H9 (cell line): ENCODE data around the gene SLC16A10. TPM values are rescaled to one million over a fixed set of nuclear protein-coding genes. Genes with fewer than 3 reads are reported as not detected.

Source experiments
- DNase-seq: peaks from one replicate; pipeline ENCODE4 v3.0.0-alpha.2; 2017
- H2AFZ ChIP-seq: one replicate; pipeline ENCODE4 v1.6.1; 2013; ENCODE audit warnings: mild to moderate bottlenecking, low read length, control low read depth, moderate library complexity
- H2AK5ac ChIP-seq: 2 replicates; pipeline ENCODE4 v1.6.1; 2013; ENCODE audit warnings: low read length, control low read depth, mixed read lengths; ENCODE audit not compliant: insufficient read length
- H2BK120ac ChIP-seq: one replicate; pipeline ENCODE4 v1.6.1; 2013; ENCODE audit warnings: low read depth, mild to moderate bottlenecking, low read length, control low read depth, inconsistent platforms; ENCODE audit not compliant: poor library complexity, severe bottlenecking
- H2BK12ac ChIP-seq: 2 replicates; pipeline ENCODE4 v1.6.1; 2013; ENCODE audit warnings: low read length, control low read depth, mixed read lengths, low read depth; ENCODE audit not compliant: insufficient read length
- H2BK15ac ChIP-seq: 2 replicates; pipeline ENCODE4 v1.6.1; 2013; ENCODE audit warnings: low read depth, low read length, control low read depth
- H2BK20ac ChIP-seq: one replicate; pipeline ENCODE4 v1.6.1; 2013; ENCODE audit warnings: low read depth, mild to moderate bottlenecking, low read length, control low read depth, inconsistent platforms; ENCODE audit not compliant: poor library complexity, severe bottlenecking
- H2BK5ac ChIP-seq: 2 replicates; pipeline ENCODE4 v1.6.1; 2013; ENCODE audit warnings: low read length, control low read depth, mixed read lengths; ENCODE audit not compliant: insufficient read length
- H3K14ac ChIP-seq: 2 replicates; pipeline ENCODE4 v1.6.1; 2013; ENCODE audit warnings: low read length, control low read depth; ENCODE audit not compliant: insufficient read depth
- H3K18ac ChIP-seq: 2 replicates; pipeline ENCODE4 v1.6.1; 2013; ENCODE audit warnings: low read depth, mild to moderate bottlenecking, mixed read lengths, low read length, control low read depth; ENCODE audit not compliant: insufficient read length
- H3K23ac ChIP-seq: 2 replicates; pipeline ENCODE4 v1.6.1; 2013; ENCODE audit warnings: low read length, control low read depth, mixed read lengths, low read depth; ENCODE audit not compliant: insufficient read length
- H3K23me2 ChIP-seq: 2 replicates; pipeline ENCODE4 v1.6.1; 2013; ENCODE audit warnings: low read depth, mild to moderate bottlenecking, mixed read lengths, low read length, control low read depth; ENCODE audit not compliant: insufficient read length, poor library complexity, severe bottlenecking
- H3K27ac ChIP-seq: 2 replicates; pipeline ENCODE4 v1.5.1; 2013; ENCODE audit warnings: low read length, control low read depth, mixed read lengths, low read depth; ENCODE audit not compliant: insufficient read length
- H3K27me3 ChIP-seq: 2 replicates; pipeline ENCODE4 v1.6.1; 2013; ENCODE audit warnings: low read length, control low read depth, inconsistent platforms; ENCODE audit not compliant: insufficient read depth
- H3K4ac ChIP-seq: 2 replicates; pipeline ENCODE4 v1.6.1; 2013; ENCODE audit warnings: low read depth, mild to moderate bottlenecking, control low read depth, inconsistent platforms, low read length, moderate library complexity
- H3K4me1 ChIP-seq: 2 replicates; pipeline ENCODE4 v1.6.1; 2013; ENCODE audit warnings: low read length, control low read depth, inconsistent platforms; ENCODE audit not compliant: insufficient read depth
- H3K4me2 ChIP-seq: 2 replicates; pipeline ENCODE4 v1.6.1; 2013; ENCODE audit warnings: low read length, control low read depth, mixed read lengths; ENCODE audit not compliant: insufficient read length, insufficient read depth
- H3K56ac ChIP-seq: 2 replicates; pipeline ENCODE4 v1.6.1; 2013; ENCODE audit warnings: low read depth, mild to moderate bottlenecking, mixed read lengths, low read length, control low read depth; ENCODE audit not compliant: insufficient read length
- H3K79me1 ChIP-seq: 2 replicates; pipeline ENCODE4 v1.6.1; 2013; ENCODE audit warnings: low read depth, mild to moderate bottlenecking, moderate library complexity, low read length, control low read depth, inconsistent platforms; ENCODE audit not compliant: insufficient read depth, poor library complexity, severe bottlenecking
- H3K79me2 ChIP-seq: 2 replicates; pipeline ENCODE4 v1.6.1; 2013; ENCODE audit warnings: low read length, control low read depth, inconsistent platforms; ENCODE audit not compliant: insufficient read depth
- H3K9ac ChIP-seq: 2 replicates; pipeline ENCODE4 v1.6.1; 2013; ENCODE audit warnings: low read length, control low read depth, mixed read lengths; ENCODE audit not compliant: insufficient read length; ENCODE audit errors: extremely low read depth
- H3K9me3 ChIP-seq: one replicate; pipeline ENCODE4 v1.6.1; 2013; ENCODE audit warnings: low read depth, low read length, inconsistent platforms; ENCODE audit not compliant: control insufficient read depth
- H3T11ph ChIP-seq: one replicate; pipeline ENCODE4 v1.6.1; 2013; ENCODE audit warnings: mild to moderate bottlenecking, low read length, control low read depth, inconsistent platforms
- H4K20me1 ChIP-seq: one replicate; pipeline ENCODE4 v1.6.1; 2013; ENCODE audit not compliant: control insufficient read depth, insufficient read length, insufficient read depth
- H4K5ac ChIP-seq: 2 replicates; pipeline ENCODE4 v1.6.1; 2013; ENCODE audit warnings: low read depth, mild to moderate bottlenecking, mixed read lengths, low read length, control low read depth; ENCODE audit not compliant: insufficient read length
- H4K8ac ChIP-seq: replicated peaks from 2 replicates; pipeline ENCODE4 v1.6.1; 2013; ENCODE audit warnings: low read length, control low read depth, mixed read lengths, low read depth; ENCODE audit not compliant: insufficient read length
- H4K91ac ChIP-seq: 2 replicates; pipeline ENCODE4 v1.6.1; 2013; ENCODE audit warnings: low read depth, mild to moderate bottlenecking, moderate library complexity, mixed read lengths, low read length, control low read depth; ENCODE audit not compliant: insufficient read length
- H3K27ac Mint-ChIP-seq, 3 experiments: 2 replicates in 2 of 3; 3 replicates in 1 of 3; pipeline ENCODE4 v1.8.0; 2020 to 2021; ENCODE audit warnings: mixed read lengths in 3 of 3, mild to moderate bottlenecking in 1 of 3, moderate library complexity in 1 of 3
- H3K27me3 Mint-ChIP-seq: 2 replicates; pipeline ENCODE4 v1.8.0; 2021; ENCODE audit warnings: low read depth, mild to moderate bottlenecking, moderate library complexity, mixed read lengths
- H3K36me3 Mint-ChIP-seq, 3 experiments: 2 replicates in 2 of 3; 3 replicates in 1 of 3; pipeline ENCODE4 v1.8.0; 2020 to 2021; ENCODE audit warnings: low read depth in 3 of 3, mixed read lengths in 3 of 3; ENCODE audit not compliant: insufficient read depth in 1 of 3
- H3K4me1 Mint-ChIP-seq, 2 experiments: 2 replicates each; pipeline ENCODE4 v1.8.0; 2020; ENCODE audit warnings: mixed read lengths in 2 of 2
- H3K4me3 Mint-ChIP-seq, 2 experiments: 2 replicates in 1 of 2; 3 replicates in 1 of 2; pipeline ENCODE4 v1.8.0; 2020 to 2021; ENCODE audit warnings: mild to moderate bottlenecking in 2 of 2, mixed read lengths in 2 of 2, moderate library complexity in 1 of 2
- H3K9me3 Mint-ChIP-seq, 2 experiments: 2 replicates in 1 of 2; 3 replicates in 1 of 2; pipeline ENCODE4 v1.8.0; 2020; ENCODE audit warnings: mild to moderate bottlenecking in 2 of 2, mixed read lengths in 2 of 2, moderate library complexity in 1 of 2
- CTCF ChIP-seq: fragments of 200-600 bp; sonication (generic); conservative IDR thresholded peaks from 3 replicates; pipeline ENCODE4 v1.8.0; 2021; ENCODE audit warnings: antibody characterized with exemption, mild to moderate bottlenecking
- WGBS: extraction: QIAGEN DNeasy Blood & Tissue Kit; methylation state at CpG from one replicate; pipeline ENCODE4 v1.1.7; 2013; ENCODE audit warnings: missing lambda C conversion rate, low lambda C conversion rate, mixed read lengths; ENCODE audit not compliant: insufficient read length; ENCODE audit errors: extremely low coverage; 5-methylcytosine and 5-hydroxymethylcytosine counted together
- total RNA-seq: library from RNA; stranded (reverse); gene quantifications from 2 replicates; pipeline ENCODE4 v1.2.1, GENCODE V29; 2021

SLC16A10 gene
- total RNA-seq, 1 experiment from 2014 or later, result 11.4 TPM

GRCh38 chr6:111265842-111266241 lies 178.5 kb downstream of the SLC16A10 start:
- no CpG with 5 or more reads among the region's 6 CpGs for WGBS
- Histone ChIP-seq H2BK120ac (no peak overlapping the region), H3K27me3 (no peaks in the 10 kb centered on the region), H2AK5ac (no peak overlapping the region), H3K23ac (no peak overlapping the region), H3K27ac (no peak overlapping the region), H4K8ac (no peak overlapping the region), H2AFZ (no peak overlapping the region), H3K4me2 (no peak overlapping the region), H2BK5ac (no peak overlapping the region), H3K9me3 (no peaks in the 10 kb centered on the region), H4K91ac (no peak overlapping the region), H3K4me1 (no peaks in the 10 kb centered on the region), H3K23me2 (no peaks in the 10 kb centered on the region), H3T11ph (no peak overlapping the region), H3K56ac (no peak overlapping the region), H2BK20ac (no peak overlapping the region), H3K4ac (no peak overlapping the region), H3K79me1 (no peaks in the 10 kb centered on the region), H3K9ac (no peak overlapping the region), H3K18ac (no peak overlapping the region), H2BK15ac (no peak overlapping the region), H4K20me1 (no peaks in the 10 kb centered on the region), H3K14ac (no peak overlapping the region), H3K79me2 (no peaks in the 10 kb centered on the region), H2BK12ac (no peak overlapping the region), H4K5ac (no peak overlapping the region)
- TF ChIP-seq CTCF, result no peak
- peaks cover 0 to under 1% of the 10 kb centered on the region in 2 experiments; a peak in 2 of 4 replicates for H3K4me1 Mint-ChIP-seq
- no peak overlapping the region for H3K4me3 Mint-ChIP-seq
- DNase-seq, result no peak
- no peak overlapping the region for H3K27ac Mint-ChIP-seq
- no peaks in the 10 kb centered on the region for H3K9me3 Mint-ChIP-seq
- peaks cover 8 to 57% (median 44%) of the 10 kb centered on the region in 3 experiments; a peak in 6 of 7 replicates for H3K36me3 Mint-ChIP-seq
- H3K27me3 Mint-ChIP-seq, result no peaks in the 10 kb centered on the region; the same call in none of the 2 replicates
